BE2C (cell line): Measurements from ENCODE around the gene IL22RA1.
A peak's percentile ranks its signal among the peaks of the same experiment; 100 is the strongest.

Experiments used
- DNase-seq: peaks from one replicate; pipeline ENCODE4 v3.0.0-alpha.2; 2020
- H3K27me3 ChIP-seq: fragments of 250-450 bp; sonication (Bioruptor Pico); 2 replicates; pipeline ENCODE4 v1.5.1; 2020; ENCODE audit warnings: mild to moderate bottlenecking
- H3K36me3 ChIP-seq: fragments of 250-450 bp; sonication (Bioruptor Pico); 2 replicates; pipeline ENCODE4 v1.5.1; 2020; ENCODE audit warnings: mild to moderate bottlenecking
- H3K4me1 ChIP-seq: fragments of 250-450 bp; sonication (Bioruptor Pico); 2 replicates; pipeline ENCODE4 v1.5.1; 2020
- H3K4me3 ChIP-seq: 2 replicates; pipeline ENCODE4 v1.5.1; 2011; ENCODE audit warnings: low read depth, low read length
- H3K9me3 ChIP-seq: fragments of 250-450 bp; sonication (Bioruptor Pico); 2 replicates; pipeline ENCODE4 v1.5.1; 2020
- TF ChIP-seq, protein P1 (sequence below): IDR thresholded peaks from 2 replicates; pipeline ENCODE4 v1.5.1; 2012; ENCODE audit warnings: mild to moderate bottlenecking, low read depth, low read length

Gene IL22RA1

DNA sequence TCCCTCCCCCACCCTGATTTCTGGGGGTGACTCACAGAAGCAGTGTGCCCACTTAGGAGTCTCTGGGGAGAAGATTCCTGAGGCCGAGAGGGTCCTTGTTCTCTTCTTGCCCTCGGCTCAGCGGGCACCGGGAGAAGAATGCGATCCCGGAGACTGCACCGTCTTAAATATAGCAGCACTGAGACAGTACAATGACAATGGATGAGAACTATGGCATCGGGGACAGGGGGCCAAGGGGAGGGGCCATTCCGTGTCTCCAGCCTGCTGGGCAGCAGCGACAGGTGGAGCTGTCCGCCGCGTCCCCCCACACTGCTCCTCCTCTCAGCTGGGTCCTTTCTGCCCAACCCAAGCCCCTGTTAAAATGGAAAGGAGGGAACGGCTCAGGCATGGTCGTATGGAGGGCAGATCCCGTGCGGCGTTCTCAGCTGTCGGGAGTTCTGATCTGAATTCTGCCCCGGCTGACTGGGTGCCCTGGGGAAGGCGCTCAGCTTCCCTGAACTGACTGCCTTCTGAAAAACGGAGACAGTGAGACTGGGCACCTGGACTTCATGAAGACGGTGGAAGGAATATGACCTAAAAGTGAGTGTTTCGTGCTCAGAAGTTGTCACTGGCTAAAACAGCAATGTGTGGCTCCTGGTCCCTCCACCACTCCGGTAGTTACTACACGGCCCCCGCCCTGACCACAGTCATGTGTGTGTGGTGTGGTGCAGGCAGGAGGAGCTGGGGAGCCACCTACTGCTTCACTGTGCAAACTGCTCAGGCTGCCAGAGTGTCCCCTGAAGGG lies 30.8 kb downstream of the IL22RA1 start, which contains the start of gene MYOM3:
MYOM3 (minus strand) TSS at position 140 of the 784 bp plus-strand sequence. CDS start 3,499 bp downstream, outside the sequence.
- Histone ChIP-seq H3K27me3 (no peaks in the 10 kb centered on the region), H3K36me3 (no peaks in the 10 kb centered on the region), H3K9me3 (no peaks in the 10 kb centered on the region), H3K4me3 (no peak within 1 kb of the TSS), H3K4me1 (no peaks in the 10 kb centered on the region)
- TF ChIP-seq, protein P1, sequence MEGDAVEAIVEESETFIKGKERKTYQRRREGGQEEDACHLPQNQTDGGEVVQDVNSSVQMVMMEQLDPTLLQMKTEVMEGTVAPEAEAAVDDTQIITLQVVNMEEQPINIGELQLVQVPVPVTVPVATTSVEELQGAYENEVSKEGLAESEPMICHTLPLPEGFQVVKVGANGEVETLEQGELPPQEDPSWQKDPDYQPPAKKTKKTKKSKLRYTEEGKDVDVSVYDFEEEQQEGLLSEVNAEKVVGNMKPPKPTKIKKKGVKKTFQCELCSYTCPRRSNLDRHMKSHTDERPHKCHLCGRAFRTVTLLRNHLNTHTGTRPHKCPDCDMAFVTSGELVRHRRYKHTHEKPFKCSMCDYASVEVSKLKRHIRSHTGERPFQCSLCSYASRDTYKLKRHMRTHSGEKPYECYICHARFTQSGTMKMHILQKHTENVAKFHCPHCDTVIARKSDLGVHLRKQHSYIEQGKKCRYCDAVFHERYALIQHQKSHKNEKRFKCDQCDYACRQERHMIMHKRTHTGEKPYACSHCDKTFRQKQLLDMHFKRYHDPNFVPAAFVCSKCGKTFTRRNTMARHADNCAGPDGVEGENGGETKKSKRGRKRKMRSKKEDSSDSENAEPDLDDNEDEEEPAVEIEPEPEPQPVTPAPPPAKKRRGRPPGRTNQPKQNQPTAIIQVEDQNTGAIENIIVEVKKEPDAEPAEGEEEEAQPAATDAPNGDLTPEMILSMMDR = peak; percentile 52
- peak; percentile 45 for DNase-seq

DNA sequence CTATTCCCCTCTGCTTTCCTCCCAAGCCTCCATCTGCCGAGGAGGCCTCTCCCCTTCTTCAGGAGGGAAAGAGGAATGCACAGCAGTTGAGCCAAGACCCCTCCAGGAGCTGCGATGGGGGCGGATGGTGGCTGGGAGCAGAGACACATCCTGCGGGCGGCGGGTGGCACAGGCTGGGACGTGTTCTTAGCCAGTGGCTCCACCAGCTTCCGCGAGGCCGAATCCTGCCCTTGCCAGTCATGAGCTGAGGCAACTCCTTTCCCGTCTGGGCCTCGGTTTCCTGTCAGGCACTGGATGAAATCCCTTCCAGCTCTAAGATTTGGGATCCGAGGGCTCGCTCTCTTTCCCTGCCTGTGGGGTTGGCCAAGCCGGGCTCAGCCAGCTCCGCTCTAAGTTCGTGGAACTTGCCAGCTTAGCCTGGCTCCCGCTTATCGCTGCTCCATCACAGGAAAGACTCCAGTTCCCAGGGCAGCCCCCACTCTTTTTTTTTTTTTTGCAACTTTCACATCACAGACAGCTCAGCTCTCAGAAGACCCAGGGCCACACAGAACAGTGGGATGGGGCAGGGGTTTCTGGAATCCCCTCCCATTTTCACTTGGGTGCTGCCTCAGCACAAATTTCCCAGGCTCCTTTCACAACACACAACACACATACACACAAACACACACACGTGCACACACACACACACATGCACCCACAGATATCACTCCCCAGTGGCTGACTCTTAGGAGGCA lies 31.5 kb downstream of the IL22RA1 start:
- no peak overlapping the region for H3K4me3 ChIP-seq
- H3K4me1 ChIP-seq = no peaks in the 10 kb centered on the region
- no peaks in the 10 kb centered on the region for H3K9me3 ChIP-seq
- H3K27me3 ChIP-seq = no peaks in the 10 kb centered on the region
- no peak for DNase-seq
- TF ChIP-seq, protein P1 = no peak
- no peaks in the 10 kb centered on the region for H3K36me3 ChIP-seq

DNA sequence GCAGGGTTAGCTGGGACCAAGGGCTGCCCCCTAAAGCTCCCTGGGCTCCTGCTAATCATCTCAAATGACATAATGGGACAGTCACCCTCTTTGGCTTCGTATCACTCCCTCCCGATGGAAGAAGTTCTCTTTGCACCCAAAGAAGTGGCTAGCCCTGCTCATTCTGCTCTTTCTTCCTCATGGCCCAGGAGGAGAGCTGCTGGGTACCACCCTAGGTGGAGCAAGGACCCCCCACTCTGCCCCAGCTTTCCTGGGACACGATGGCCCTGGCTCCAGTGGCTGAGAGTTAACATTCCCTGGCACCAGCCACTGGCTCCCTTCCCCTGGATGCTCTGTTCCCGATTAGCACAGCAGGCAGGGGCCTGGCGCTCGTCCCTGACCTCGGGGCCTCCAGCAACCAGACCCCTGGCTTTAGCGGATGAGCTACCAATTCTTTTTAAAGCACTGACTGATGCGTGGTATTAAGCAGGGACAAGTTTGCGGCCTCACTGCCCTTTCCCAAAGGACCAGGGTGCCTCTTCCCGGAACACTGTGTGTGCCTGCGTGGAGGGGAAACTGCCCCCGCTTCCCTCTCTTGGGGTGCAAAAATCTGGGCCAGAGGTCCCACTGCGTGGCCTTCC lies 32.2 kb downstream of the IL22RA1 start:
- no peaks in the 10 kb centered on the region for H3K36me3 ChIP-seq
- no peaks in the 10 kb centered on the region for H3K4me1 ChIP-seq
- H3K4me3 ChIP-seq = no peak overlapping the region
- peak; percentile 44 for DNase-seq
- H3K27me3 ChIP-seq = no peaks in the 10 kb centered on the region
- no peaks in the 10 kb centered on the region for H3K9me3 ChIP-seq
- TF ChIP-seq, protein P1 = no peak

DNA sequence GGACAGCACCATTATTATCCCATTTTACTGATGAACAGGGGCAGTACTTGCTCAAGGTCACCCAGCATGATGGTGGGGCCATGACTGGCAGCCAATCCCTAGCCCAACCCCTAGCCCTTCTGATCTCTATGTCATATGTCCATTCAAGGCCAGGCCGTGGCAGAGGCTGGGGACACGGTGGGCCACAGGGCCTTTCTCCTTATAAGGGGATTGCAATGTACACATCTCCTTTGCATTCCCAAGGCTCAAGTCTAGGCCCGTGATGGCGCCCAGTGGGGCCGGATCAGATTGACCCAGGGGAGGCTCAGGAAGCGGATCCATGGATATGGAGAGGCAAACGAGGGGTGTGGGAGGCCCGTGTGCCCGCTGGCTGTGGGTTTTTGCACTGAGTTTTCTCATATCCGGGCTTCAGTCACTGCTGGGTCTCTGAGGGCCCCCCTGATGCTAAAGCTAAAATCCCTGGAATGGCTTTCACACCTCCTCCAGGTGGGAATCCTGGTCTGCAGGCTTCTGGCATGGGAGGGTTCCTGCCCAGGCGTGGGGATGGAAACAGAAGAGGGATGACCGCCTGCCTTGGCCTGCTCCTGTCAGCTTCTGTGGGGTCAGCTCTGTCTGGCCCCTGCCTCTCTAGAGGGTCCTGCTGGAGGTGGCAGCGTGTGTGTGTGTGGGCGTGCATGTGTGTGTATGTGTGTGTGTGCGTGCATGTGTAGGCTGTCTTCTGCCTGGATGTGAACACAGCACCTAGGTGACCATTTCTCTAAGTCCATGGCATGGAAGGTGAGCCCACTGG lies 33.1 kb downstream of the IL22RA1 start:
- Histone ChIP-seq H3K36me3 (no peaks in the 10 kb centered on the region), H3K27me3 (no peaks in the 10 kb centered on the region), H3K4me3 (no peak overlapping the region), H3K4me1 (no peaks in the 10 kb centered on the region), H3K9me3 (no peaks in the 10 kb centered on the region)
- DNase-seq = no peak
- TF ChIP-seq, protein P1 = no peak

DNA sequence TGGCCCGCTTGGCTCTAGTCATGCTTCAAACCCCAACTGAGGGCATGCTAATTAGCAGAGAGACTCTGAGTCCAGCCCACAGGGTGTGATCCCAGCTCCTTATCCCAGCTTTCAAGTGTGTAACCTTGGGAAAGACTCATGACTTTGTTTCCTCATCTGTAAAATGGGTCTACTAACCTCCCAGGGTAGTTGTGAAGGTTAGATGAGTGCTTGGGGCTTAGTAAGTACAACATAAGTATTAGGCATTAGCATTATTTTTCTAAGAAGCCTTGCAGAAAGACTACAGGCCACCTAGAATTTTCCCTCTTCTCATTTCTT lies 33.8 kb downstream of the IL22RA1 start:
- Histone ChIP-seq H3K4me1 (no peaks in the 10 kb centered on the region), H3K36me3 (no peaks in the 10 kb centered on the region), H3K4me3 (no peak overlapping the region), H3K27me3 (no peaks in the 10 kb centered on the region), H3K9me3 (no peaks in the 10 kb centered on the region)
- TF ChIP-seq, protein P1 = no peak
- DNase-seq = no peak
